Type B pancreatic cell (in vitro differentiated cells): ENCODE measurements around the gene ANKRD18B. TPM values are rescaled to one million over a fixed set of nuclear protein-coding genes. Genes with fewer than 3 reads are reported as not detected.
"Not testable (repeated sequence)": the region's sequence is repeated elsewhere in the genome, so short reads cannot be mapped to it uniquely, and the experiment has no call there.

Experiments used
- DNase-seq: peaks from one replicate; pipeline ENCODE4 v3.0.0; 2021; ENCODE audit warnings: mixed read lengths; ENCODE audit not compliant: unreplicated experiment; ENCODE audit errors: extremely low spot score
- H3K27ac Mint-ChIP-seq: 2 replicates; pipeline ENCODE4 v1.8.0; 2021; ENCODE audit warnings: mild to moderate bottlenecking, mixed read lengths
- H3K27me3 Mint-ChIP-seq: 2 replicates; pipeline ENCODE4 v1.8.0; 2021; ENCODE audit warnings: mixed read lengths
- H3K36me3 Mint-ChIP-seq: 2 replicates; pipeline ENCODE4 v1.8.0; 2021; ENCODE audit warnings: mixed read lengths
- H3K4me1 Mint-ChIP-seq: one replicate; pipeline ENCODE4 v1.8.0; 2021; ENCODE audit warnings: mixed read lengths; ENCODE audit not compliant: unreplicated experiment
- H3K4me3 Mint-ChIP-seq: 2 replicates; pipeline ENCODE4 v1.8.0; 2021; ENCODE audit warnings: mild to moderate bottlenecking, mixed read lengths
- H3K9me3 Mint-ChIP-seq: 2 replicates; pipeline ENCODE4 v1.8.0; 2021; ENCODE audit warnings: mixed read lengths
- total RNA-seq: library from RNA; stranded (reverse); gene quantifications from 2 replicates; pipeline ENCODE4 v1.2.1, GENCODE V29; 2021; ENCODE audit warnings: low replicate concordance
- TF ChIP-seq, protein P1 (sequence below): fragments of 200-600 bp; sonication (generic); conservative IDR thresholded peaks from 2 replicates; pipeline ENCODE4 v1.5.0; 2021; ENCODE audit warnings: antibody characterized with exemption, mild to moderate bottlenecking

ANKRD18B gene
- total RNA-seq, 1 donor from 2014 or later = 10.3 TPM

GRCh38 chr9:33489066-33489465, 35.0 kb upstream of the ANKRD18B start:
- DNase-seq = no peak
- H3K36me3 Mint-ChIP-seq = no peaks in the 10 kb centered on the region

DNA sequence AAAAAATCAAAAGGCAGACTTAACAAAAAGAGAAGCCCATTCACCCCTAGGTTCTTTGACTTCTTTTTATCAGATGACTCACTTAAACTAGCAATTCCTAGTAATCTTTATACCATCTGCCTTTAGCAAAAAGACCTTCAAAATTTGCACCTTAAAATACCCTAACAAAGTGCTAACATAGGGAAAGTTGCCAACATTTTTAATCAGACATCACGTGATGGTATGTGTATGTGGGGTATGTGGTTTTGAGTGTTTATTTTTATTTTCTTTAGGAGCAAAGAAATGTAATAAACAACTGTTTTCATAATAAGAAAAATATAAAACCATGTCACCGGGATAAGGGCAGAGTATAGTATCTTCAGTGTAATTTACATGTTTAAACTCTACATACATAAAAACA, 30.2 kb upstream of the ANKRD18B start:
- H3K9me3 Mint-ChIP-seq, H3K27ac Mint-ChIP-seq, H3K4me3 Mint-ChIP-seq, H3K36me3 Mint-ChIP-seq, H3K27me3 Mint-ChIP-seq, DNase-seq, H3K4me1 Mint-ChIP-seq: not testable (repeated sequence)

More at GRCh38 chr9:33489066-33489465, 35.0 kb upstream of the ANKRD18B start:
- no peaks in the 10 kb centered on the region for H3K9me3 Mint-ChIP-seq
- H3K4me3 Mint-ChIP-seq = no peak overlapping the region
- H3K27me3 Mint-ChIP-seq = no peaks in the 10 kb centered on the region
- TF ChIP-seq, protein P1, sequence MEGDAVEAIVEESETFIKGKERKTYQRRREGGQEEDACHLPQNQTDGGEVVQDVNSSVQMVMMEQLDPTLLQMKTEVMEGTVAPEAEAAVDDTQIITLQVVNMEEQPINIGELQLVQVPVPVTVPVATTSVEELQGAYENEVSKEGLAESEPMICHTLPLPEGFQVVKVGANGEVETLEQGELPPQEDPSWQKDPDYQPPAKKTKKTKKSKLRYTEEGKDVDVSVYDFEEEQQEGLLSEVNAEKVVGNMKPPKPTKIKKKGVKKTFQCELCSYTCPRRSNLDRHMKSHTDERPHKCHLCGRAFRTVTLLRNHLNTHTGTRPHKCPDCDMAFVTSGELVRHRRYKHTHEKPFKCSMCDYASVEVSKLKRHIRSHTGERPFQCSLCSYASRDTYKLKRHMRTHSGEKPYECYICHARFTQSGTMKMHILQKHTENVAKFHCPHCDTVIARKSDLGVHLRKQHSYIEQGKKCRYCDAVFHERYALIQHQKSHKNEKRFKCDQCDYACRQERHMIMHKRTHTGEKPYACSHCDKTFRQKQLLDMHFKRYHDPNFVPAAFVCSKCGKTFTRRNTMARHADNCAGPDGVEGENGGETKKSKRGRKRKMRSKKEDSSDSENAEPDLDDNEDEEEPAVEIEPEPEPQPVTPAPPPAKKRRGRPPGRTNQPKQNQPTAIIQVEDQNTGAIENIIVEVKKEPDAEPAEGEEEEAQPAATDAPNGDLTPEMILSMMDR = no peak
- no peaks in the 10 kb centered on the region for H3K4me1 Mint-ChIP-seq
- no peak overlapping the region for H3K27ac Mint-ChIP-seq

DNA sequence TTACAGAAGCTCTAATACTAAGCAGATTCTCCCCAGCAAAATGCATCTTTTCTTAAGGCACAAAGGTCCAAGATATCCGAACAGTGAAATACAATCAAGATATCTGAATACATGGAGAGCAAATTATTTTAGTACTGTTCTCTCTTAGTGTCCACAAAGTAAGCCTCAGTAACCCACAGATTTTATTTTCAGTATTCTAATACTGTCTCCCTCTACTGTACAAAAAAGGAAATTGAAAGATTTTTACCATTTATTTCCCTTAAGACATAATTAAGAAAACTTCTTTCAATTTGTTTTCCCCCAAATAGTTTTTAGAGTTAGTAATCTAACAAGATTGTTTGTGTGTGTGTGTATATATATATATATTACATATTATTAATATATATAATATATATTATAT, 25.7 kb upstream of the ANKRD18B start:
- Mint-ChIP-seq H3K27me3 (no peaks in the 10 kb centered on the region), H3K27ac (no peak overlapping the region), H3K9me3 (no peaks in the 10 kb centered on the region), H3K36me3 (no peaks in the 10 kb centered on the region), H3K4me1 (peaks cover 4% of the 10 kb centered on the region), H3K4me3 (no peak overlapping the region)
- TF ChIP-seq, protein P1 = peak; percentile 55
- DNase-seq = no peak

DNA sequence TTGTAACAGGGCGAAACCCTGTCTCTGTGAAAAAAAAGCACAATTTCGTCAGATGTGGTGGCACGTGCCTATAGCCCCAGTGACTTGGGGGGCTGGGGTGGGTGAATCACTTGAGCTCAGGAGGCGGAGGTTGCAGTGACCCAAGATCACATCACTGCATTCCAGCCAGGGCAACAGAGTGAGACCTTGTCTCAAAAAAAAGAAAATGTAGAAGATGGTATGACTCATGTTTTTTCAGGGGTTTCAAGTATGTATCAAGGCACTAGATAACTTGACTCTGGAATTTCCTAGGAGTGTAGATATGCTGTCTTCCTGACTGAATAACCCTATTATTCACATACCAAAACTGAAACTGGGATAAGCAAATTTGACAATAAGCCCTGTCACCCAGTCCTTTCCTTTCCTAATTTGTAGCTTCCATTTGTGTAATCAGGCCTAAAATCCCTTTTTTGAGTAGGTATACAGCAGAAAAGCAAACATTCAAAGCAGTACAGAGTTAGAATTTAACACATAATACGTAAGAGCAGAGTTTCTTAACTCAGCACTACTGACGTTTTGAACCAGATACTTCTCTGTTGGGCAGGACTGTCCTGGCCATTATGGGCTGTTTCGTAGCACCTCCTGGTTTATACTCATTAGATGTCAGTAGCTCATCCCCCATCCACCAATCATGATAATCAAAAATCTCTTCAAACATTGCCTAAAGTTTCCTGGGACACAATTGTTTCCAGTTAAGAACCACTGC, 17.3 kb upstream of the ANKRD18B start:
- H3K36me3 Mint-ChIP-seq = no peaks in the 10 kb centered on the region
- peaks cover 9% of the 10 kb centered on the region for H3K4me1 Mint-ChIP-seq
- no peaks in the 10 kb centered on the region for H3K27me3 Mint-ChIP-seq
- DNase-seq = no peak
- H3K27ac Mint-ChIP-seq = peak overlapping the region; percentile 43
- TF ChIP-seq, protein P1 = no peak
- H3K4me3 Mint-ChIP-seq = no peak overlapping the region
- H3K9me3 Mint-ChIP-seq = no peaks in the 10 kb centered on the region

GRCh38 chr9:33510262-33511183, 13.5 kb upstream of the ANKRD18B start:
- peaks cover 9% of the 10 kb centered on the region for H3K4me1 Mint-ChIP-seq
- peak overlapping the region; percentile 94 for H3K27ac Mint-ChIP-seq
- no peaks in the 10 kb centered on the region for H3K36me3 Mint-ChIP-seq
- H3K27me3 Mint-ChIP-seq = no peaks in the 10 kb centered on the region
- H3K4me3 Mint-ChIP-seq = peak overlapping the region; percentile 94
- no peaks in the 10 kb centered on the region for H3K9me3 Mint-ChIP-seq
- DNase-seq = peak; percentile 73
- TF ChIP-seq, protein P1 = no peak

- H3K36me3 Mint-ChIP-seq, H3K4me1 Mint-ChIP-seq, H3K9me3 Mint-ChIP-seq, H3K27me3 Mint-ChIP-seq, DNase-seq: not testable (repeated sequence)
- H3K27ac Mint-ChIP-seq = peak overlapping the region; percentile 94
- H3K4me3 Mint-ChIP-seq = peak overlapping the region; percentile 94
Measured at GRCh38 chr9:33511184-33511517, 12.9 kb upstream of the ANKRD18B start.

GRCh38 chr9:33512535-33512934, 11.5 kb upstream of the ANKRD18B start:
- not testable (repeated sequence) for H3K4me1 Mint-ChIP-seq, H3K9me3 Mint-ChIP-seq, H3K27ac Mint-ChIP-seq, H3K27me3 Mint-ChIP-seq, H3K36me3 Mint-ChIP-seq, DNase-seq
- peak overlapping the region; percentile 47 for H3K4me3 Mint-ChIP-seq

GRCh38 chr9:33515342-33515995, 8.6 kb upstream of the ANKRD18B start:
- not testable (repeated sequence) for DNase-seq, H3K4me3 Mint-ChIP-seq, H3K36me3 Mint-ChIP-seq, H3K27ac Mint-ChIP-seq, H3K9me3 Mint-ChIP-seq, H3K27me3 Mint-ChIP-seq, H3K4me1 Mint-ChIP-seq

- not testable (repeated sequence) for H3K4me3 Mint-ChIP-seq, DNase-seq, H3K27ac Mint-ChIP-seq, H3K4me1 Mint-ChIP-seq, H3K9me3 Mint-ChIP-seq, H3K27me3 Mint-ChIP-seq, H3K36me3 Mint-ChIP-seq
Measured at GRCh38 chr9:33516397-33516796, 7.7 kb upstream of the ANKRD18B start.
